Suppressor macrophage treated with lipopolysaccharide for 1 hour (primary cell): ENCODE data around the gene MAPK8IP2.
"Not testable (repeated sequence)": the region's sequence is repeated elsewhere in the genome, so short reads cannot be mapped to it uniquely, and the experiment has no call there.

Experiments
- DNase-seq, 3 donors: peaks; one replicate each; pipeline ENCODE4 v3.0.0-alpha.2; 2020 to 2022

Gene MAPK8IP2

DNA sequence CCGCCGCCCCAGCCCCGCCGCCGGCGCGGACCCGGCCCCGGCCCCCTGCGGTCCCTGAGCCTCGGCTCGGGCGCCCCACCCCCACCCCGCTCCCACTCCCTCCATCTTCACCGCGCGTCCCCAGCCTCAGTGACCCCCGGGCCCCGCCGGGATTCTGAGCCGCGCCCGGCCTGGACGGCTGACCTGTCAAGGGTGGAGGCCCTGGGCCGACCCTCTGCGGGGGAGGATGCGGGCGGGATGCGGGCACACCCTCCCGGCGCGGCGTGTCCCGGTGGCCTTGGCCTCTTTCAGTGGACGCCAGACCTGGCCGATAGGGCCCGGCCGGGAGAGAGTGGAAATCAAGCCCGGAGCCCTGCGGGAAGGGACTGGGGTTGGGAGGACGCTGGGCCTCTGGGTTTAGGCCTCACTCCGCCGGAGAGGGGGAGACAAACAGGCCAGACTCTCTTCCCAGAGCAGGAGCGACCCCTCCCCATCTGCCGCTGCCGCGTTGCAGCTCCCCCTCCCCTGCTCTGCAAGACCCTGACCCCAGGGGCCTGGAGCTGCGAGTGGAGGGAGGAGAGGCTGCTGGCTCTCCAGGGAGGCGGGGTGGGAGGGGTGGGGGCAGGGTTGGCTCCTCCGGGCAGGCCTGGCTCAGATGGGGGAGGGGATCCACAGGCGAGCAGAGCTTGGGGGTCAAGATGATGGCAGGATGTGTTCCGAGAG, 525 bp downstream of the MAPK8IP2 start:
- no peak for DNase-seq

DNA sequence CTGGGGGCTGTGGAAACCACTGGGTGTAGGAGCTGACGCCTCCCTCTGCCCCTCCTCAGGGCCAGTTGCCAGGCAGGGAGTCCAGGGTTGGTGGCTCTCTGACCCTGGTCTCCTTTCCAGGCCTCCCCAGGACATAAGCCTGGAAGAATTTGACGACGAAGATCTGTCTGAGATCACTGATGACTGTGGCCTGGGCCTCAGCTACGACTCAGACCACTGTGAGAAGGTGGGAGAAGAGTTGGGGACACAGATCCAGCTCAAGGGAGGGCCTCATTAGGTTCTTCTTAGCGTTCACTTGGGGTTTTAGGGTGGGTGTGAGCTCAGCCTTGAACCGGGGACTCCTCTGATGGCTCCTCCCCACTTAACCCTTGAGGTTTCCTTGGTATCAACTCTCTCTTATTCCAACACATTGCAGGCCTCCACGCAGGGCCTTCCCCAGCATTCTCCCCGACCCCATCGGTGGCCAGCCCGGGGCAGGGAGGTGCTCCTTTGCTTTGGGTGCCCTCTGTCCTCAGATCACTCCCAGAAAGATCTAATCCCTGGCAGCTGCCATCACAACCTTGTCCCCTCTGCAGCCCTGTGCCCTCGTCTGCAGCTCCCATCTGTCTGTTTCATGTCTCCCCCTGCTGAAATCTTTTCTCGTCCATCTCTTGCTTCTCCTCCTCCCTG, 1.2 kb downstream of the MAPK8IP2 start:
- no peak for DNase-seq

DNA sequence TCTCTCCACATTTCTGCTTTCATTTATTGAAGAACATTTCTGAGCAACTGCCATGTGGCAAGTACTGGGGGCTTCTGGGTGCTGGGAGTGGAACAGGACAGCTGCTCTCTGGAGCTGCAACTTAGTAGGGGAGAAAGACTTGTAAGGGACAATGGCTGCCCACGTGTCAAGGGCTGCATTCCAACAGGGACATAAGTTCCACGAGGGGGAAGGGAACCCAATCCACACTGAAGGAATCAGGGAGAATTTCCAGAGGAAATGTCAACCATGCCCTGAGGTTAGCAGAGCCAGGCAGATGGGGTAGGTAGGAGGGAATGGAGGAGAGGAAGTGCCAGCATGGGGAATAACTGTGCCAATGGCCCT, 1.7 kb downstream of the MAPK8IP2 start:
- no peak for DNase-seq

DNA sequence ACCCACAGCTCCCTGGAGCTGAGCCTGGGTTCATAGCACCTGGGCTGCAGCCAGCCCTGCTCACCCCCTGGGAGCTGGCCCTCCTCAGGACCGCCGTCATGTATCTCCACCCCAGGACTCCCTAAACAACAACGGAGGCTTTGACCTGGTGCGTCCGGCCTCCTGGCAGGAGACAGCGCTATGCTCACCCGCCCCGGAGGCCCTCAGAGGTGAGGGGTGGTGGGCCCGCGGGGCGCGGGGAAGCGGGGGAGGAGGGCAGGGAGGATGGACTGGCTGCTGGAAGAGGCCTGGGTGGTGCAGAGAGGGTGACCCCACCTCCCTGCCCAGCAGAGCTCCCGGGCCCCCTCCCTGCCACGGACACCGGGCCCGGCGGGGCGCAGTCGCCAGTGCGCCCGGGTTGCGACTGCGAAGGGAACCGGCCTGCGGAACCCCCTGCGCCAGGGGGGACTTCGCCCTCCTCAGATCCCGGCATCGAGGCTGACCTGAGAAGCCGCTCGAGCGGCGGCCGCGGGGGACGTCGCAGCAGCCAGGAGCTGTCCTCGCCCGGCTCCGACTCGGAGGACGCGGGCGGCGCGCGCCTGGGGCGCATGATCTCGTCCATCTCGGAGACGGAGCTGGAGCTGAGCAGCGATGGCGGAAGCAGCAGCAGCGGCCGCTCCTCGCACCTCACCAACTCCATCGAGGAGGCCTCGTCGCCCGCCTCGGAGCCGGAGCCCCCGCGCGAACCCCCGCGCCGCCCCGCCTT, 3.1 kb downstream of the MAPK8IP2 start:
- peak in 1 of 3 donors; percentile 17 for DNase-seq

GRCh38 chr22:50604256-50605001, 3.8 kb downstream of the MAPK8IP2 start:
- no peak for DNase-seq

- no peak for DNase-seq
Observed at GRCh38 chr22:50605002-50605612, 4.5 kb downstream of the MAPK8IP2 start.

- DNase-seq, result no peak
Observed at GRCh38 chr22:50605613-50606074, 5.1 kb downstream of the MAPK8IP2 start.

GRCh38 chr22:50606165-50606945, 5.8 kb downstream of the MAPK8IP2 start:
- DNase-seq, result no peak

DNA sequence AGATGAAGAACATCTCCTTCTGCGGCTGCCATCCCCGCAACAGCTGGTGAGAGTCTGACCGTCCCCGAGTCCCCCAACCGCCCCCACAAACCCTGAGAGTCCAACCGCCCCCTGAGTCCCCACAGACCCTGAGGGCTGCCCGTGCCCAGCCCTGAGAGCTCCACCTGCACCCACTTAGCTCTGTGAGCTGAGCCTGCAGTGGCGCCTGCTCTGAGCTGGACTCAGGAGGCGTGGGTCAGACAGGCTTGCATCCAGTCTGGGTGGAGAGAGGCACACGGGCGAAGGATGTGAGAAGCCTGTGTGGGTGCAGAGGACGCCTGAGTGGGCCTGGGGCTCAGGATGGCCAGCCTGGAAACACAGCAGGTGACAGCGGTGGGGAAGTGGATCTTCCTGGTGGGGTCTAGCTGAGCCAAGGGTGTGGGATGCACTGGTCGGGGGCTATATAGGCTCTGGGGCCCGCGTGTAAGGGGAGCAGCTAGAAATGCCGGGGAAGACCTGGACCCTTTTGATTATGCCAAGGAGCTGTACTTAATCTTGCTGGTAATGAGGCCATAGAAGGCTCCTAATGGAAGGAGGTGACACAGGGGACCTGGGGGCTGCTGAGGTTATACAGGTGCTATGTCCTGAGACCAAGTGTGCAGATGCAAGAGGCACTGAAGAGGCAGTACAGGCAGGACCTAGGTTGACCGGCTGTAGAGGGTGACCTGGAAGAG, 6.5 kb downstream of the MAPK8IP2 start:
- no peak for DNase-seq

DNA sequence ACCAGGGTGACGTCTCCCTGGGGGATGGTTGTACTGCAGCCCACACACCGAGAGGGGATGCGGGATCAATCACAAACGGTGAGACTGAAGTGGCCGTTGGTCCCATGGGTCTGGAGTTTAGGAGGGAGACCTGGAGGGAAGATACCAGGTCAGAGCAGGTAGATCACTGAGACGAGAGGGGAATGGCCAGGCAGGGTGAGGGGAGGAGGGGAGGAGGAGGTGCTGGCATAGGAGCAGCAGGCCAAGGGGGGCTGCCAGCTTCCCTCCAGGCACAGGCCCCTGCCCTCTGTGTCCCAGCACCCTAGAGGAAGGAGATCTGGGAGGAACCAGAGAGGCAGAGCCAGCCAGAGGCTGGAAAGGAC, 7.0 kb downstream of the MAPK8IP2 start:
- DNase-seq, result no peak

- DNase-seq, result not testable (repeated sequence)
Observed at GRCh38 chr22:50608058-50608840, 7.7 kb downstream of the MAPK8IP2 start.

- no peak for DNase-seq
Observed at GRCh38 chr22:50608996-50609395, 8.4 kb downstream of the MAPK8IP2 start.

DNA sequence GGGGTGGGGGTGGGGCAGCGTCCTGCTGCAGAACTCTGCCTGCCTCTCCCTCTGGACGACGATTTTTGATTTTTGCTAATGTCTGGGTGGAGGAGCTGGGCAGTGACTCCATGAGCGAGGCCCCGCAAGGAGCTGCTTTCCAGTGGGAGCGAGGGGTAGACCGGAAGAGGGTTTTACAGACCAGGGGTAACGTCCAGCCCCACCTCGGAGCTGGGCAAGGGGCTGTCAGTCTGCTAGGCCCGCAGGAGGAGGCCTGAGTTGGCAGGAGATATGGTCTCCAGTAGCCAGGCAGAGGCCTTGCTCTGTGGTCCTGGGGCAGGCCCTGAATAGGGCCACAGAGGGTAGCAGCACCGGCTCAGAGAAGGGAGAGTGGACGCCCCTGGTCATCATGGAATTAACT, 9.0 kb downstream of the MAPK8IP2 start:
- no peak for DNase-seq

- DNase-seq, result no peak
Observed at GRCh38 chr22:50610041-50610451, 9.5 kb downstream of the MAPK8IP2 start.

- no peak for DNase-seq
Observed at GRCh38 chr22:50610581-50610980, 10.0 kb downstream of the MAPK8IP2 start.

DNA sequence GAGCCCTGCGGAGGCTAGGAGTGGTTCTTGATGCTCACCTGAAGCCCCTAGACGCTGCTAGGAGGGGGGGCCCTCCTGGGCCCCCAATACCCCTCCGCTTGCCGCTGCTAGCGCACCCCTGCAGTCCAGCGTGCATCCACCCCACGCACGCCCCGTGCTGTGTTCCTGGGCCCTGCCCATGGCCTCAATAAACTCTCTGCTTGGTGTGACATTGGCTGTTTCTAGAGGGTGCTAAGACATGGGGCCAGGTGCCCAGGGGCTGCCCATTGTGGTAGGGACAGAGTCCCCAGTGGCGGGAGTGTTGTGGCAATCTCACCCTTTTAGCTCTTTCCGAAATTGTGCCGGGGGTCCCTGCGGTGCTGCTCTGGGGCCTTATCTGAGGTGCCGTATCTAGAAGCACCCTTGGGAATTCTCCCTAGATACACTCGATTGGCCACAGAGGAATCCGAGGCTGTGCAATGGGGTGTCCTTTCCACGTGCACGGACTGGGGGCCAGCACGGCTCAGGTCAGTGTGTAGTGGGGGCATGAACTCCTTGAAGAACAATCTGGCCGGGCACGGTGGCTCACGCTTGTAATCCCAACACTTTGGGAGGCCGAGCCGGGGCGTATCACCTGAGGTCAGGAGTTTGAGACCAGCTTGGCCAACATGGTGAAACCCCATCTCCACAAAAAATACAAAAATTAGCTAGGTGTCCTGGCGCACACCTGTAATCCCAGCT, 10.9 kb downstream of the MAPK8IP2 start:
- DNase-seq, result no peak

DNA sequence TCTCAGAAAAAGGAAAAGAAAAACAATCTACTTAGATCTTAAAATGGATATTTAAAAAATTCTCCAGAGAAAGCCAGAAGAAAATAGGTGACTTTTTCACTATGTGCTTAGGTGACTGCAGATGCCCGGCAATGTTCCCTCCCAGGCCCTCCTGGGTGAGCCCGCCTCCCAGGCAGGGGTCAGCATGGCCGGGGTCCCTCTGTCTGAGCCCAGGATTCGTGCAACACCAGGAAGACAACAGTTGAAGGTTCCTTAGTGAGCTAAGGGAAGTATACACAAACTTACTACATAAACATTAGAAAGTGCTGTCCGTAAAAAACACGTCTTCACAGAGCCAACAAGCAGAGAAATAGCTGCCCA, 11.6 kb downstream of the MAPK8IP2 start:
- DNase-seq, result no peak

- peak in 1 of 3 donors; percentile 47 for DNase-seq
Observed at GRCh38 chr22:50612528-50613221, 12.1 kb downstream of the MAPK8IP2 start.
